ES-I3 (cell line): ENCODE data around the gene HSPA1L.
A peak's percentile ranks its signal among the peaks of the same experiment; 100 is the strongest.
"Not testable (repeated sequence)": the region's sequence is repeated elsewhere in the genome, so short reads cannot be mapped to it uniquely, and the experiment has no call there.

Source experiments
- H3K36me3 ChIP-seq: 2 replicates; pipeline ENCODE4 v1.6.1; 2013; ENCODE audit warnings: mild to moderate bottlenecking, low read length, control low read depth, moderate library complexity; ENCODE audit not compliant: insufficient read depth
- H3K4me1 ChIP-seq: 2 replicates; pipeline ENCODE4 v1.6.1; 2013; ENCODE audit warnings: mild to moderate bottlenecking, control low read depth, low read length; ENCODE audit not compliant: insufficient read depth
- H3K9ac ChIP-seq: 2 replicates; pipeline ENCODE4 v1.6.1; 2013; ENCODE audit warnings: low read depth, mild to moderate bottlenecking, low read length, moderate library complexity
- H3K9me3 ChIP-seq: 2 replicates; pipeline ENCODE4 v1.6.1; 2013; ENCODE audit warnings: mild to moderate bottlenecking, low read length, moderate library complexity; ENCODE audit not compliant: control insufficient read depth, insufficient read depth

Gene HSPA1L

DNA sequence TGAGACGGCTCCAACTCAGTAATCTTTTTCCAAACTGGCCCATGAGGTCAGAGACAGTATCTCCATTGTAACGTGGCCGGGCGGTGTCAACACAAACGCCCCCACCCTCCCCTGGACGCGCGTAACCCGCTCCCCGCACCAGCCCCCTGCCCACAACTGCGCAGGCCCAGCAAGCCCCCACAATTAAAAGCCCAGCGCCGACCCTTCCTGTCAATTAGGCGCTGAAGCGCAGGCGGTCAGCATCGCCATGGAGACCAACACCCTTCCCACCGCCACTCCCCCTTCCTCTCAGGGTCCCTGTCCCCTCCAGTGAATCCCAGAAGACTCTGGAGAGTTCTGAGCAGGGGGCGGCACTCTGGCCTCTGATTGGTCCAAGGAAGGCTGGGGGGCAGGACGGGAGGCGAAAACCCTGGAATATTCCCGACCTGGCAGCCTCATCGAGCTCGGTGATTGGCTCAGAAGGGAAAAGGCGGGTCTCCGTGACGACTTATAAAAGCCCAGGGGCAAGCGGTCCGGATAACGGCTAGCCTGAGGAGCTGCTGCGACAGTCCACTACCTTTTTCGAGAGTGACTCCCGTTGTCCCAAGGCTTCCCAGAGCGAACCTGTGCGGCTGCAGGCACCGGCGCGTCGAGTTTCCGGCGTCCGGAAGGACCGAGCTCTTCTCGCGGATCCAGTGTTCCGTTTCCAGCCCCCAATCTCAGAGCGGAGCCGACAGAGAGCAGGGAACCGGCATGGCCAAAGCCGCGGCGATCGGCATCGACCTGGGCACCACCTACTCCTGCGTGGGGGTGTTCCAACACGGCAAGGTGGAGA, at the start of gene HSPA1L, which contains the start of gene HSPA1A:
TSS of gene HSPA1L (minus strand) at position 259 of the 814 bp plus-strand sequence. CDS start 3,311 bp downstream, outside the sequence.
TSS of gene HSPA1A (plus strand) at position 519 of the 814 bp plus-strand sequence. CDS start at position 733, 214 bp downstream.
- 0 out of 2 replicates have a peak, but pooled peaks cover 3% of the 10 kb centered on the region for H3K4me1 ChIP-seq
- no peaks in the 10 kb centered on the region for H3K36me3 ChIP-seq
- H3K9me3 ChIP-seq: no peaks in the 10 kb centered on the region
- peak within 1 kb of the TSS; percentile 79 for H3K9ac ChIP-seq

DNA sequence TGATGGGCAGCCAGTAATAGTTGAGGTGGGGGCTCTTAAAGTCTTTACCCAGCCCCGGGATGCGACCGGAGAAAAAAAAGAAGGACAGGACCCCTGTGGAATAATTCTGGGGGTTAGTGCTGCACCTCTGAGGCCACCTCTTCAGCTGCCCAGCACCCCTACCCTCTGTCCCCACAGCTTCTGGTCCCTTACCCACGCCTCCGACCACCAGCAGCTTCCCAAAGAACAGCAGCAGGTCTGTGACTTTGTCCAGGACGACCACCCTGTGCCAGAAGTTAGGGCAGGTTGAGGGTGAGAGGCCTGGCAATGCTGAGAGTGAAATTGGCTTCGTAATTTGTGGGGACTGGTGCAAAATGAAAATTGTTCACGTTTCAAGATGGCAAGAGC, 49.7 kb upstream of the HSPA1L start:
- no peaks in the 10 kb centered on the region for H3K36me3 ChIP-seq
- no peaks in the 10 kb centered on the region for H3K9me3 ChIP-seq
- H3K4me1 ChIP-seq: no peaks in the 10 kb centered on the region
- H3K9ac ChIP-seq: no peak overlapping the region

DNA sequence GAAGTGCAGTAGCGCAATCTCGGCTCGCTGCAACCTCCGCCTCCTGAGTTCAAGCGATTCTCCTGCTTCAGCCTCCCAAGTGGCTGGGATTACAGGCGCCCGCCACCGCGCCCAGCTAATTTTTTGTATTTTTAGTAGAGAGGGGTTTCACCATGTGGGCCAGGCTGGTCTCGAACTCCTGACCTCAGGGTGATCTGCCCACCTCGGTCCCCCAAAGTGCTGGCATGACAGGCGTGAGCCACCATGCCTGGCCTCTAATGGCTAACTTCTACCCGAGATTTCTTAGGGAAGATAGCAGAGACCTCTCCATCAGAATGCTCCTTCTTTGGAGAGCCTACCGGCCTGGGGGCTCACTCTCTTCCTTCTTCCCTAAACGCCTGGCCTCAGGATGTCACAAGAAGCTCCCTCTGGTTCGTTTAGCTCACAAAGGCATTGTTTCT, 49.1 kb upstream of the HSPA1L start:
- H3K9me3 ChIP-seq, H3K36me3 ChIP-seq, H3K4me1 ChIP-seq: not testable (repeated sequence)
- peak overlapping the region; percentile 55; the same call in 1 of the 2 replicates for H3K9ac ChIP-seq

DNA sequence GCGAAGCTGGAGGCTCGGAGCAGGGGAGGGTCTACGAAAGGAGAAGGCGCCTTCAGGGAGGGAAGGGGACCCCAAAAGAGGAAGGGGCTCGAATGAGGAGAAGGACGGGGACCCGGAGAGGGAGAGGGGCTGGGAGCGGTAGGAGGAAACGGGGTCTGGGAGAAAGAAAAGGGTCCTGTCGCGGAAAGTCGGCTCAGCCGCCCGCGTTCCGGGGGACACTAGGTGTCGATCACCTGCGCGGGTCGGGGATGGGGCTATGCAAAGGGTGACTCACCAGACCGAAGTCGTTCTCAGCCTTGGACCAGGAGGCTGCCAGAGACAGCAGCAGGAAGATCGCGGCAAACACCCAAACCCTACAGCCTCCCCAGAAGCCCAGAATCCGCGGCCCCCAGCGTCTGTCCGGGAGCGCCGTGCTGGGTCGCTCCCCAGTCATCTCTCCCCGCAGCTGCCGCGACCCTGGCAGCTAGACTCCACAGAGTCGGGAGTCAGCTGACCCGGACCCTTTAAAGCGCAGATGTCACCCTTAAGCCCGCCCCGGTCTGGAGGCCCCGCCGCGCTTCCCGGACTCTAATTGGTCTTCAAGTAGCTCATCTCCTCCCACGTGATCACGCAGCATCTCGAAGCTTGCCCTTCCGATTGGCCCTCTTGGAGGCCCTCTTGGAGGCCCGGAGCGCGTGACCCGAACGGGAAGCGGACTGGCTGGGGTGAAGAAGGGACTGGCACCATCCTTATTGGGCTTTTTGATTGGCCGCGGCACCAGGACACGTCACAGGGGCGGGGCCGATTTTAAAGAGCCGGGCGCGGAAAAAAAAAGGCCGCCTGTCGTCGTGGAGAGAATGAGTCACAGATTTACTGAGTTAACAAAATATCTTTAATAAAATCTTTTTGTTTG, 47.5 kb upstream of the HSPA1L start, which contains the start of gene NEU1:
TSS of gene NEU1 (minus strand) at position 478 of the 892 bp plus-strand sequence. CDS start at position 433, 45 bp downstream.
- Histone ChIP-seq H3K4me1 (no peaks in the 10 kb centered on the region), H3K9ac (peak within 1 kb of the TSS; percentile 68), H3K9me3 (no peaks in the 10 kb centered on the region), H3K36me3 (no peaks in the 10 kb centered on the region; the same call in 1 of the 2 replicates)

DNA sequence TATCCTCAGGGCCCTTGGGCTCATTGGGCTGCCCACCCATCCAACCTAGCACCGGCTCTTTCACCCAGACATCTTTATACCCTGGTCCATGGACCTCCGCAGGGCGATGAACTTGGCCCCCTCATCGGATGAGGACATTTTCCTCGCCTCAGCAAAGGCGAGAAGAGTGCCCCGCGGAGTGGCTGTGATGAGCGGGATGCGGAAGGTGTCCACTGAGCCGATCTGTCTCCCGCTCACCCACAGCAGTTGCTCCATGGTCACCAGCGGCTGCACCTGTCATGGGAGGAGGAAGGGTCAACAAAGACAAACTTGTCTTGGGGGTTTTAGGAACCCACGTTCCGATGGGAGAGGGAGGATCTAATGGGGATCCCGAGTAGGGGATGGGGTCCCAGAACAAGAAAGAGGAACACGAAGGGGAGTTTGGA, 46.8 kb upstream of the HSPA1L start:
- no peaks in the 10 kb centered on the region for H3K4me1 ChIP-seq
- H3K36me3 ChIP-seq: no peaks in the 10 kb centered on the region; the same call in 1 of the 2 replicates
- H3K9ac ChIP-seq: peak overlapping the region; percentile 68
- H3K9me3 ChIP-seq: no peaks in the 10 kb centered on the region

DNA sequence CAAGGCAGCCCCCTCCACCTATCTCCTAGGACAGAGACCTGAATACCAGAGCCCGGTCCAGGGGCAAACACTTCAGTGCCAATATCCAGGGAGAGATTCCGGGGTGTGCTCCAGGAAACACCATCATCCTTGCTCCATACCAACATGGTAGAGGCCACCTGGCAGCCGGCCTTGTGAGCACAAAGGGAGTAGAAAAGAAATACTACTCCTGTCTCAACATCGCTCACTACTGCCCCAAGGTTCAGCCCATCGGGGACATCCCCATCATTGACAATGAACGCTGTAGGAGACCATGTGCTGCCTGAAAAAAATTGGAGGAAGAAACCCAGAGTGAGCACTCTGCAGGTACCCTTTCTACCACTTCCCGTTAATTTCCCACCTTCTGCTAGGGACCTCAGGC, 46.1 kb upstream of the HSPA1L start:
- no peak overlapping the region for H3K9ac ChIP-seq
- no peaks in the 10 kb centered on the region for H3K9me3 ChIP-seq
- H3K36me3 ChIP-seq: no peaks in the 10 kb centered on the region; the same call in 1 of the 2 replicates
- no peaks in the 10 kb centered on the region for H3K4me1 ChIP-seq

DNA sequence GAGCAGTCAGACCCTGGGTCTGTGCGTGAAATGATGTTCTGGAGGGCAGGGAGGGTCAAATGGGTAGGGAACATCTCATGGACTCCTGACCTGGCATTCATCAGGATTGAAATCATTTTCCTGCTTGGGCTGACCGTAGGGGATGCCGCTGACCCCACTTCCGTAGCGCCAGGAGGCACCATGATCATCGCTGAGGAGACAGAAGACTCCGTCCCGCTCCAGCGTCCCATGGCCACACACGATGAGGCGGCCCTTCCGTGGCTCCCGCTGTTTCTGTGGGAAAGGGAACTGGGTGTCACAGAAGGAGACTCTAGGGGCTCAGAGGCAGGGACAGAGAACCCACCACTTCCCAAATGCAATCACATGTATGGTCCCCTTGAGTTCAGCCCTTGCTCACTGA, 45.3 kb upstream of the HSPA1L start:
- Histone ChIP-seq H3K9ac (no peak overlapping the region), H3K9me3 (no peaks in the 10 kb centered on the region), H3K4me1 (no peaks in the 10 kb centered on the region), H3K36me3 (no peaks in the 10 kb centered on the region; the same call in 1 of the 2 replicates)

DNA sequence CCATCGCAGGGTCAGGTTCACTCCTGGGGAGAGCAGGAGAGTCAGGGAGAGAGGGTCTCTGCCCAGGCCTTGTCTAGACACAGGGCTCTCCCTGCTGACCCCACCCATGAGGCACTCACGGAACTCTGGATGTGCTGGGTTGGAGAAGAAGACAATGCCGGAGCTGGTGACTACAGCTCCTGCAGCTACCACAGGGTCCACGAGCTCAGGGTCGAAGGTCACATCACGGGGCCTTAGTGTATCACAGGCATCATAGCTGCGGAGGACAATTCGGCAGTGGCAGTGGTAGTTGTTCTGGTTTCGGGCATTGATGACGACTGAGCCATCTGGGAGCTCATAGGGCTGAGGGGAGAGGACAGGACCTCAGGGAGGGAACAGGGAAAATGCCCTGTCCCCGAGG, 44.8 kb upstream of the HSPA1L start:
- Histone ChIP-seq H3K36me3 (no peaks in the 10 kb centered on the region; the same call in 1 of the 2 replicates), H3K9me3 (no peaks in the 10 kb centered on the region), H3K4me1 (no peaks in the 10 kb centered on the region), H3K9ac (no peak overlapping the region)

DNA sequence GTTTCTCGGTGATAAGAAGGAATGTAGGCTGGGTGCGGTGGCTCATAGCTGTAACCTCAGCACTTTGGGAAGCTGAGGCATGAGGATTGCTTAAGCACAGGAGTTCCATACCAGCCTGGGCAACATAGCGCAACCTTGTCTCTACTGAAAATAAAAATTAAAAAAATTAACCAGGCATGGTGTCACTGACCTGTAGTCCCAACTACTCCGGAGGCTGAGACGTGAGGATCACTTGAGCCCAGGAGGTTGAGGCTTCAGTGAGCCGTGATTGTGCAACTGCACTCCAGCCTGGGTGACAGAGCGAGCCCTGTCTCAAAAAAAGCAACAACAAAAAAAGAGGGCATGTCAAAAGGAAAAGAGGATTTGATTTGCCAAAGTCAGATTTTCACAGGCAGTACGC, 43.6 kb upstream of the HSPA1L start:
- Histone ChIP-seq H3K9me3 (no peaks in the 10 kb centered on the region), H3K9ac (no peak overlapping the region), H3K36me3 (no peaks in the 10 kb centered on the region; the same call in 1 of the 2 replicates), H3K4me1 (no peaks in the 10 kb centered on the region)

DNA sequence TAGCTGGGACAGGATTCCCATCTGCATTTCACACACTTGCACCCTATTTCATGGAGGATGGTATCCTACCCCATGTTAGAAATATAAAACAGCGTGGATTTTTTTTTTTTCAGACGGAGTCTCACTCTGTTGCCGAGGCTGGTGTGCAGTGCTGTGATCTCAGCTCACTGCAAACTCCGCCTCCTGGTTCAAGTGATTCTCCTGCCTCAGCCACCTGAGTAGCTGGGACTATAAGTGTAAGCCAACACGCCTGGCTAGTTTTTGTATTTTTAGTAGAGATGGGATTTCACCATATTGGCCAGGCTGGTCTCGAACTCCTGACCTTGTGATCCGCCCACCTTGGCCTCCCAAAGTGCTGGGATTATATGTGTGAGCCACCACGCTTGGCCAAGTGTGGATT, 42.7 kb upstream of the HSPA1L start:
- H3K9ac ChIP-seq, H3K36me3 ChIP-seq, H3K4me1 ChIP-seq, H3K9me3 ChIP-seq: not testable (repeated sequence)

DNA sequence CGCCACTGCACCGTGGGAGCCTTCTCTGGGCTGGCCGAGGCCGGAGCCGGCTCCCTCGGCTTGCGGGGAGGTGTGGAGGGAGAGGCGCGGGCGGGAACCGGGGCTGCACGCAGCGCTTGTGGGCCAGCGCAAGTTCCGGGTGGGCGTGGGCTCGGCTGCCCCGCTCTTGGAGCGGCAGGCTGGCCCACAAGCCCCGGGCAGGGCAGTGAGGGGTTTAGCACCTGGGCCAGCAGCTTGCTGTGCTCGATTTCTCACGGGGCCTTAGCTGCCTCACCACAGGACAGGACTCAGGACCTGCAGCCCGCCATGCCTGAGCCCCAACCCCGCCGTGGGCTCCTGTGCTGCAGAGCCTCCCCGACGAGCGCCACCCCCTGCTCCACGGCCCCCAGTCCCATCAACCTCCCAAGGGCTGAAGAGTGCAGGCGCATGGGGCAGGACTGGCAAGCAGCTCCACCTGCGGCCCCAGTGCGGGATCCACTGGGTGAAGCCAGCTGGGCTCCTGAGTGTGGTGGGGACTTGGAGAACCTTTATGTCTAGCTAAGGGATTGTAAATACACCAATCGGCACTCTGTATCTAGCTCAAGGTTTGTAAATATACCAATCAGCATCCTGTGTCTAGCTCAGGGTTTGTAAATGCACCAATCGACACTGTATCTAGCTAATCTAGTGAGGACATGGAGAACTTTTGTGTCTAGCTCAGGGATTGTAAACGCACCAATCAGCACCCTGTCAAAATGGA, 37.1 kb upstream of the HSPA1L start:
- not testable (repeated sequence) for H3K36me3 ChIP-seq, H3K9me3 ChIP-seq, H3K4me1 ChIP-seq
- peak overlapping the region; percentile 37; the same call in 1 of the 2 replicates for H3K9ac ChIP-seq

DNA sequence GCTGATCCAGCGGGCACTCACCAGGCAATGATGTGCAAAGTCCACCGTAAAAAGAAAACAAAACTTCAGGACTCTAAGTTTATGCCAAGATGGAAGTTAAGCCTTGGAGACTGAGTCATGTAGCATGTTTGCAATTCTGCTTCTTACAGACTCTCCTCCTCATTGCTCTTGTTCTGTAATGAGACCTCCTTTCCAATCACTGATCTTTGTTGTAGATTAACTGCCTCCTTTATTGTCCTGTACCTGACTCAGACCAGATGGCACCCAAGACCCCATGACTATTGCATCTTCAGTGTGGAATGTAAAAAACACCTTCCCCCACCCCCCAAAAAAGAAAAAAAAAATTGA, 36.4 kb upstream of the HSPA1L start:
- Histone ChIP-seq H3K4me1 (no peaks in the 10 kb centered on the region), H3K9me3 (no peaks in the 10 kb centered on the region), H3K9ac (peak overlapping the region; percentile 37; the same call in 1 of the 2 replicates), H3K36me3 (no peaks in the 10 kb centered on the region)

DNA sequence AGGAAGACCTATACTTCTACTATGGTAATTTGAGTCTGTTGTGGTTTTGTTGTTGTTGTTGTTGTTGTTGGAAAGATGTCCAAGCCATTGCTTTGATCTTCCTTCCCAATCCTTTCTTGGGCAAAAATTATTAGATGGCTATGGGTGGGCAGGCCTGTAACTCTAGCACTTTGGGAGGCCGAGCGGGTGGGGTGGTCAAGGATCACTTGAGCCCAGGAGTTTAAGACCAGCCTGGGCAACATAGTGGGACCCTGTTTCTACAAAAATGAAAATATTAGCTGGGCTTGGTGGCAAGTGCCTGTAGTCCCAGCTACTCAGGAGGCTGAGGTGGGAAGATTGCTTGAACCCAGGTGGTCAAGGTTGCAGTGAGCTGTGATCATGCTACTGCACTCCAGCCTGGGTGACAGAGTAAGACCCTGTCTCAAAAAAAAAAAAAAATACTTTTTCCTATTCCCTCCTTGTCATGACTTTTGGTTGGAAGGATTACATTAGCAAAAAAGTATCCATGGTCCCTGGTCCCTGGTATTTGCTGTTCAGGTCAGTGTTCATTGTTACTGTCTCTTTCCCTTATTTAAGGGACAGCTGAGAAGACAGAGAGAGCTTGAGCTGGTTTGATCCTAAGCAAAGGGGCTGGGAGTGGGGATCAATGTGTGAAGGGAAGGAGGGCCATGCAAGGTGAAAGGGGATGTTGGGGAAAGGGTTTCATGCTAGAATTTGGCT, 35.8 kb upstream of the HSPA1L start:
- Histone ChIP-seq H3K4me1 (no peaks in the 10 kb centered on the region), H3K36me3 (no peaks in the 10 kb centered on the region), H3K9me3 (no peaks in the 10 kb centered on the region), H3K9ac (peak overlapping the region; percentile 9; the same call in 1 of the 2 replicates)
